Measurements from ENCODE around the gene BAIAP2L1. TPM values are rescaled to one million over a fixed set of nuclear protein-coding genes. Genes with fewer than 3 reads are reported as not detected.

The BAIAP2L1 gene
- total and polyA plus RNA-seq, 2 donors (not counting 3 experiments of a cell fraction or from before 2014, with no cell fraction given) = 0.32 to 1.1 TPM

- intact Hi-C loops (cut with micrococcal nuclease) (no loop called here), dilution Hi-C loops (cut with MboI; ENCODE audit: extremely low pct_ligation_motif_present, low sequenced_read_pairs) (no loop called here)
- ChIA-PET POLR2A (no interaction called here), CTCF (interaction anchor here (1.7 kb wide), 1 partner anchor 17 kb away, joined by 3 read pairs; no protein-coding TSS in a partner anchor)
- BruUV-seq (replicated peaks) = no TSS peak
- Histone ChIP-seq H2AFZ (ENCODE audit: low read depth, low read length) (no peak overlapping the region), H3K9me3 (replicated peaks; ENCODE audit: control insufficient read depth, insufficient read depth, low read length) (no peaks in the 10 kb centered on the region), H3K27ac (ENCODE audit: insufficient read depth, low read depth, low read length) (no peak overlapping the region), H3K4me1 (ENCODE audit: control insufficient read depth, extremely low read depth, insufficient read depth, low read length) (no peaks in the 10 kb centered on the region), H3K27me3 (ENCODE audit: control insufficient read depth in 2 of 2, insufficient read depth in 2 of 2, low read length in 2 of 2) (no peaks in the 10 kb centered on the region), H3K9me1 (replicated peaks; ENCODE audit: control insufficient read depth, extremely low read depth, insufficient read depth, low read length) (no peaks in the 10 kb centered on the region), H3K9ac (replicated peaks; ENCODE audit: extremely low read depth, insufficient read depth, low read length) (no peak overlapping the region), H3K79me2 (ENCODE audit: control insufficient read depth, insufficient read depth, low read length) (no peaks in the 10 kb centered on the region), H3K4me3 (replicated peaks in 1 of 3; ENCODE audit: insufficient read depth in 1 of 3, low read depth in 1 of 3, low read length in 3 of 3) (no peak overlapping the region), H4K20me1 (replicated peaks; ENCODE audit: control insufficient read depth, extremely low read depth, insufficient read depth, low read length) (no peaks in the 10 kb centered on the region), H3K36me3 (ENCODE audit: control insufficient read depth in 2 of 2, extremely low read depth in 1 of 2, insufficient read depth in 2 of 2, low read length in 2 of 2) (no peaks in the 10 kb centered on the region), H3K4me2 (ENCODE audit: insufficient read depth, low read length) (no peak overlapping the region)
- TF ChIP-seq CTCF (IDR thresholded peaks at IDR 0.05; ENCODE audit: extremely low read depth in 1 of 2, insufficient read depth in 1 of 2, low read depth in 1 of 2, low read length in 2 of 2) = no peak
- TF ChIP-seq EZH2 (IDR thresholded peaks at IDR 0.05; ENCODE audit: borderline replicate concordance, low read depth, low read length, severe bottlenecking) = no peak
- TF ChIP-seq GATA2 (IDR thresholded peaks at IDR 0.05; ENCODE audit: insufficient read depth, insufficient read length, low read depth, low read length) = no peak
- no peak for TF ChIP-seq FOS (IDR thresholded peaks at IDR 0.05; ENCODE audit: borderline replicate concordance, insufficient read depth, low read length)
- no peak for TF ChIP-seq POLR2AphosphoS5 (IDR thresholded peaks at IDR 0.05; ENCODE audit: insufficient read depth, low read depth, low read length)
- TF ChIP-seq MYC (IDR thresholded peaks at IDR 0.05; ENCODE audit: low read depth, low read length) = no peak
- FAIRE-seq = no peak
- DNase-seq (ENCODE audit: low read depth, low spot score) = no peak
Observed at GRCh38 chr7:98378210-98378819, 22.6 kb downstream of the BAIAP2L1 start.

Measured in endothelial cell of umbilical vein (primary cell).